ENCODE results near the gene DPYD.
A peak's percentile ranks its signal among the peaks of the same experiment; 100 is the strongest.

DPYD gene

DNA sequence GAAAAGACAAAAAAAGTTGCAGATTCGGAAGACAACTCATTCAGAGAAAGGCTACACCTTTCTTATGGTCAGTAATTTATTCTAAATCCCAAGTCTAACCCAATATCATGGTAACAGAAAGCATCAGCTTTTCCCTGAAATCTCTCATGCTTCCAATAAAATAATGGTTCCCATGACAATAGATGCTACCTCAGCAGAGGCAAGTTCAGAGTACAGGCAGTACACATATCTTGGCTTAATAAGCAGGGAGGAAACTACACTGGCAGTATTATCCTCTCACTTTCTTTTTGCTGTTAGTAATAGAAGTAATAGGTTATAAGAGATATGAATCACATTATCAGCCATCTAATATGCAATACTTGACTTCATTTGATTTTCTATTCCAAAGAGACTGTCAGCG is 137.1 kb downstream of the DPYD start:
- DNase-seq (ENCODE audit: low spot score): no peak

DNA sequence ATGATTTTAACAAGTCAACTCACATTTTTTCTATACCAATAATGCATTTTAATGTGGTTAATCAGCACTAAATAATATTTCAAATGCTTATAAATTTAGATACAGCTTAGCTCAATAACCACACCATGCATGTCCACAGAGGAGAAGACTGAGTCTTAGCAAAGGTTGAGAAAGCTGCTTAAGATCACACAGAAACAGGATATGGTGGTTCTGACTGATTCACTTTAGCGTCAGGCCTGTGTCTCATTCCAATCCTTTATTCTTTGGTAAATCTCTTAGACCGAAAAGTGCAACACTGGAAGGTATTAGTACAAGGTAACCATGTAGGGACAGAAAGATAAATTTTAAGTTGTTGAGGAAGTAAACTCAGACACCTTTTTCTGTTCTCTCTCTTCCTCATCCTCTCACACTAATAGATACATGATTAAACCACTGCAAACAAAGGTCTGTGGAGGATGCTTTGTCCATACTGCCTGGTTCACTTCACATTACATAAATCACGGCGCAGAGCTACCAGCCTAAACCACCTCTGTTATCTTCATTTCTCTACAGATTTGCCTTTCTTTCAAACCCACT is 139.0 kb downstream of the DPYD start:
- no peak for DNase-seq (ENCODE audit: low spot score)

DNA sequence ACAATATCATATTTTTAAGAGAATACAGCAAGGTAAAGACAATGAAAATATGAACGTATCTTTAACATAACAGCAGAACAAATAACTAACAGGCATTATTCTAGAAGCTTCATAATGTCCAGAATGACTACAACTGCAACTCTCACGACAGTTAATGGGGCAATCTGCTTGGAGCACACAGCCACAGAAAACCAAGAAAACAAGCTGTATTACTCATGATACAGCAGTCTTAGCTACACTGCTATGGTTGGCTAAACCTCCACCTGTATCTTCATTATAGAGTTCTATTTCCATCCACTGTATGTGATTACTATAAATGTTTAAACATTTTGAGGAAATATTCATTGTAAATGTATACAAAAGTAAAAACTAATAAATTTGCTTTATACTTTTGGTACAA is 139.9 kb downstream of the DPYD start:
- DNase-seq (ENCODE audit: low spot score): no peak

DNA sequence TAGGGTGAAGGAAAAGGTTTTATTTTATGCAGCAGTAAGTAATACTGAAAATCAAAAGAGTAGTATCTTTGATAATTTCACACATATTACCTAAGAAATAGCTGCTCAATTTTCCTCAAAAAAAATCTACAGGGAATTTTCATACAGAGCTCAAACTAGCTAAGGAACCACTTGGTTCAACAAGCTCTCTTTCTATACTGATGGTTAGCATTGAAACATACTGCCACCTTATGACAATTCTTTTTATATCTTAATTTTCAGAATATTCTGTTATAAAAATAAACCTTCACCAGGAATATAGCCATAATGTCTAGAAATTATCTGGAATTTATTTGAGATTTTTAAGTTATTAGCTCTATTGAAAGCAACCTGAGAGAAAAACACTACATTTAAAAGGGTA is 142.1 kb downstream of the DPYD start:
- no peak for DNase-seq (ENCODE audit: low spot score)

DNA sequence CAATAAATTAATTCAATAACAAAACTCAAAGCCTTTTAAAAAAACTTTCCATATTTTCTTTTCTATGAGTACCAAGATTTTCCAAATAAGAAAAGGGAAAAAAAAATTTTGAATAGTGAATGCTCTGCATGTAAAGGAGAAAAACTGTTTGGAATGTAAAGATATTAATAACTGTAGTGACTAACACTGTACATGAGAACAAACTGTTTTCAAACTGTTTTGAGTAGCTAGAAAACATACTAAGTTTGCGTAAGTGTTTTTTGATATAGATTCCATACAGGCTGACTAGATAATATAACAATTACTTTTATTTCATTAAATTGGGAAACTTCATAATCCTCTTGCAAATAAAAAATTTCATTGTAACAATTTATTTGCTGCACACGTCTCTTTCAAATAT is 150.5 kb downstream of the DPYD start:
- no peak for DNase-seq (ENCODE audit: low spot score)

DNA sequence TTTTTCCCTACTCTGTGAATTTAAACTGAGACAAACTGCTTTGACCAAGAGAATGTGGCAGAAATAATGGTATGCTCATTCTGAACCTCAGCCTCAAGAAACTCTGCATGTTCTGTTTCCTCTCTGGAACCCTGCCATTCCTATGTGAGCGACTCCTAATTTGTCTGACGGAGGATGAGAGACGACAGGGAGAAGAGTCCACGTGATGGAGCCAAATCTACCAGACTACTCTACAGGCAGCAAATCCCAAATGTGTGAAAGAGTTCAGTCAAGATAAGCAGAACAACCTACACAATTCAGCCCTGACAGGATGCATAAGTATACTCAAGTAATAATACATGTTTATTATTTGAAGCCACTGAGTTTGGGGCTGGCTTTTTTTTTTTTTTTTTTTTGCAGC is 153.5 kb downstream of the DPYD start:
- no peak for DNase-seq (ENCODE audit: low spot score)

DNA sequence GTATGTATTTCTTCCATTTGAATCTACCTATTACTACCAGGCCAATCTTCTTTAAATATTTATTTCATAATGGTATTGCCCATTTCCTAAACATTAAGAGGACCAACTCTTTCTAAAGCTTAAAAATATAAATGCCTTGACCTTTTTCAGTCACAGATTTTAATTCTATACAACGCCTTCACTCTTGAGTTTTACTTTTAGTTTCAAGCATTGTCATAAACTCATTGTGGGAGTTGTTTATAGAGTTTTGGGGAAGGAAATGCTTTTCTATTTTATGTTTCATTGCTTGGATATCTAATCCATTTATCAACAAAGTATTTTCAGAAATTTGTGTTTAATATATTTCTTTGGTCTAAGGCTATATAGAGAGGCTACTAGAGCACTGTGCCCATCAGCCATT is 155.8 kb downstream of the DPYD start:
- no peak for DNase-seq (ENCODE audit: low spot score)

DNA sequence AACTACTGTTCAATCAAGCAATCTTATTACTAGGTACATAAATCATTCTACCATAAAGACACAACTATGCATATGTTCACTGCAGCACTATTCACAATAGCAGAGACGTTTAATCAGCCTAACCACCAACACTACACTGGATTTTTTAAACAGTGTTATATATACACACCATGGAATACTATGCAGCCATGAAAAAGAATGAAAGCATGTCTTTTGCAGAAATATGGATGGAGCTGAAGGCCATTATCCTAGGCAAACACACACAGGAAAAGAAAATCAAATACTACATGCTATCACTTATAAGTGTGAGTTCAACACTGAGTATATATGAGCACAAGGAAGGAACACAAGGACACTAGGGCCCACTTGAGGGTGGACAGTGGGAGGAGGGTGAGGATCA is 159.2 kb downstream of the DPYD start:
- no peak for DNase-seq (ENCODE audit: low spot score)

DNA sequence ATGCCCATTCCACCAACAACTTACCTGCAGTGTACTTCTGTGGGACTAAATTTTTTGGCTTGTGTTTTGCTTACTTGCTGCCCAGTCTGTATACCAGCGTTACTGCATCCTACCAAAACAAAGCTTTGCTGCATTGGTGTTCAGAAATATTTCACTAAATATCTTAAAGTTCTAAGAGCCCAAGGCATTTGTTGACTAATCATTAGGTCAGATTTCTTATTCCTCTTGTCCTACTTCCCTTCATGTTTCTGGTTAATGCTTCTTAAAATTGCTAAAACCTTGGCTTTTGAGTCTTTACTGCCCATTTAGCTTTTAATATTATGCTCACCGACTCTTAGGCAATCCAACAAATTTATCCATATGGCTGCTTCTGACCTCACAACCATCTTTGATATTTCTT is 161.8 kb downstream of the DPYD start:
- DNase-seq (ENCODE audit: low spot score): no peak

DNA sequence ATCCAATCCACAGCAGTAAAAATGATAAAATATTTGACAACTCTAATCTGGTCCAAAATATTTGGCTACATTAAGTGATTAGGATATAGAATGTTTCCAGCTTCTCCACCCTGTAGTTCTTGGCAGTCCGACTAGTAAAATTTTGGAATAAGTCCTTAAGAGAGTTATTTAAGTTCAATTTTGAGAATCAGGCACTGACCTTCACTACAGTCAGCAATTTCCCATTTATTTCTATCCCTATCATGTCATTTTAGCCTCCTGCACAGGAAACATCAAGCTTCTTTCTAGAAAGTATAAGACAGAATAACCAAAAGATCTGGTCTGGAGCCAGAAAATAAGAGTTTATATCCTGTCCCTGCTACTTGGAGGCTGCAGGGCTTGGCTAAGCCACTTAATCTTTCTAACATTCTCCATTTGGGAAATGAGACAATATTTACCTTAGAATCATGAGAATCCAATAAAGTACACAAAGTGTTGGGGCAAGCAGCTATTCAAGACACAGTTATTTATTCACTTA is 162.2 kb downstream of the DPYD start:
- no peak for DNase-seq (ENCODE audit: low spot score)

DNA sequence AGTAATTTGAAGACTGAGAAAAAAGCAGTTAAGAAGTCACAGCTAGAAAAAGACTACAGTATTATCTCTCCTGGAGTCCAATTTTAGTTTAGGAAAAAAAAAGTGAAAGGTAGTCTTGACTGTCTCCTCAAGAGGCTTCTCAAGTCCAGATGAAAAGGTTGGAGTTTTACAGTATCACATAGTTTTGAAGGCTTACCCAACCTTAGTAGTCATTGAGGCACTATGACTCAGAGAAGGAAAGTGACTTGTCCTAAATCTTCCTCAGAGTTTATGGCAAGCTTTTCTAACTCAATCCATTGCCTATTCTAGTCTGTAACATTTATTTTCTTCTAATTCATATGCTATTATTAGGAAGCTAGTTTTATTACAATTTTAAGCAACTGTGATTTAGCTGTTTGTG is 174.9 kb downstream of the DPYD start:
- DNase-seq (ENCODE audit: low spot score): no peak

DNA sequence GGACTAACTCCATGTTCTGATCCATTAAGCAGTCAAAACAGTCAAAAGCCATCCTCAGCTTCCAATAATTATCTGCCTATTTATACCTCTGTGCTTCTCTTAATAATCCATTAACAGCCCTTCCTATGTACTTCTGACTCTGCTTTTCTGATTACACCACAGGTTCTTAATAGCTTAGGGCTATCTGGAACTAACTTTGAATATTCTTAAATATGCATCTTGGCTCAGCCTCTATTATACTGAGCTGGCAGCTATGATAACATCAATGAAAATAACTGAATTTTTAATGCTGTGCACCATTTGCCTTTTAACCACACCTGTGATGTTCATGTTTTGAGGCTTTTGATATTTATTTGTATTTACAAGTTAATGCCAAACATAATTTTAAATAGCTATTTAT is 175.9 kb downstream of the DPYD start:
- no peak for DNase-seq (ENCODE audit: low spot score)

DNA sequence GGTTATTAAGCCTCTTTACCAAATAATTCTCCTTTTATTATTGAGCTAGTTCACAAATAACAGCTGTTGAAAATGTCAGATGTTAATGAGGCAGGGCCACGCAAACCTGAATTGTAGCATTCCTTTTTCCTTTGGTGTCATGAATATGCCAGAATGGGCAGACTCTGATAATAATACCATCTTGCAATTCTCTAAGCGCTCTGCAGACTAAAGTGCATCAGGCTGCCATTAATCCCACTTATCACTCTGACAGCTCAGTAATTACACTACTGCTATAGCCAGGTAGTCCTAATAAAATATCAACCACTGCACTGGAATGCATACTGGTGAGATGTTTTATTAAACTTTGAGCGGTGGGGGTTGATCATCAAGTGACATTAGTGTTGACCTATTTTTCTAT is 177.7 kb downstream of the DPYD start:
- no peak for DNase-seq (ENCODE audit: low spot score)

DNA sequence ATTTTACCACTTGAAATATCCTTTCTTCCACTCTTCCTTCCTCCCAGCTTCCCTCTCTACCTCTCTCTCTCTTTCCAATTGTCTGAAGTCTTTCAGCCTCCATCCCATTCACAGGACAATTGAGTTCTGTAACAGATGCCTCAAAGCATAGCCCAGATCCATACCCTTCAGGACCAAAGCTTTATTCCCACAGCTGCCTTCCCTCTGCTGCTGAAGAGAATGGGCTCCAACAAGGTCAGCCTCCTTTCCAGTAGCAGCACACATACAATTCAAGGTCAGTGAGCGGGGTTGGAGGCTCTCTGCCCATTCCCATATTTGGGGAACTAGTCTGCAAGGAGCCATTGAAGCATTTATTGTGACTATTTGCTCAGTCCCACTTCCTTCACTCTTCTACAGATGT is 179.9 kb downstream of the DPYD start:
- DNase-seq (ENCODE audit: low spot score): no peak

DNA sequence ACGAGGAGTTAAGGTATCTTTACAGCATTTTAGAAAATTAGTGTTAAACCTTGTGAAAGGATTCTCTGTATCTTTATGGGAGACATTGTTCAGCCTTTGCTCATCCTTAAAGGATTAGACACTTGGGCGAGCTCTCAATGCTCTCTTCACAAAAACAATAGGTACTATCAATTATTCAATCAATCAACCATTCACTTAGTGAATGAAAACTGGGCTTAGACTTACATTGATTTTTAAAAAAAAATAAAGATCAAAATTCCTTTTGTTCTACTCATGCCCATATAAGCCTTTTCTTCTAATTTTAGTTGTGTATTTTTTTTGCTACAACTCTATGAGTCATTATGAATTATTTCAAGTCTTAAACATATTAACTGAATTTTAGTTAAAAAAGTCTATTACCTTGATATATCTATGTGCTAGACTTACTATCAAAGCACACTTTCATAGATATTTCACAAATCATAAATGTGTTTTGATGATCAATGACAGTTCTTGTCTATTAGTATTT is 181.2 kb downstream of the DPYD start:
- no peak for DNase-seq (ENCODE audit: low spot score)

DNA sequence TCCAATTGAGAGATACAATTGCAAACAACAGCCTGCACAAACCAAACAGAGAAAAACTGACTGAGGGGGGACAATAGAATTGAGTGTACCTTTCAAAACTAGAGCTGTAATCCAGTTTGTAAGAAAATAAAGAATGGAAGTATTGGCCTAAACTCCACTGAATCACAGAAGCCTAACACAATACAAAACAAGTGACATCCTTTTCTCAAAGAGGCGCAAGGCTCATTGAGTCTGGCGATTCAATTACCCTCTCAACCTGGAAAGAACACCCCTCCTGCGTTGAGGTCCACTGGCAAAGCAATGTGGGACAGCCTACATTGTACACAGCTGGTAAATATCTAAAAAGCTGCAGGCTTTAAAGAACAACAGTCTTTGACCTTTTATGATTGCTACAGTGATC is 182.6 kb downstream of the DPYD start:
- no peak for DNase-seq (ENCODE audit: low spot score)

DNA sequence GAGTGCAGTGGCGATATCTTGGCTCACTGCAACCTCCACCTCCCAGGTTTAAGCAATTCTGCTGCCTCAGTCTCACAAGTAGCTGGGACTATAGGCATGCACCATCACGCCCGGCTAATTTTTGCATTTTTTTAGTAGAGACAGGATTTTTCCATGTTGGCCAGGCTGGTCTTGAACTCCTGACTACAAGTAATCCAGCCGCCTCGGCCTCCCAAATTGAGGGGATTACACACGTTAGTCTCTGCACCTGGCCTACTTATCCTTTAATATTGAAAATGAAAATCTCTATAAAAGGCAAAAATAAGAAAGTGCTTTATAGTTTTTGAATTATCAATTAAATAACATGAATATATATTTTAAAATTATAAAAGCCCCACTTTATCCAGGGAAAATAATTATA is 190.6 kb downstream of the DPYD start:
- no peak for DNase-seq (ENCODE audit: low spot score)

DNA sequence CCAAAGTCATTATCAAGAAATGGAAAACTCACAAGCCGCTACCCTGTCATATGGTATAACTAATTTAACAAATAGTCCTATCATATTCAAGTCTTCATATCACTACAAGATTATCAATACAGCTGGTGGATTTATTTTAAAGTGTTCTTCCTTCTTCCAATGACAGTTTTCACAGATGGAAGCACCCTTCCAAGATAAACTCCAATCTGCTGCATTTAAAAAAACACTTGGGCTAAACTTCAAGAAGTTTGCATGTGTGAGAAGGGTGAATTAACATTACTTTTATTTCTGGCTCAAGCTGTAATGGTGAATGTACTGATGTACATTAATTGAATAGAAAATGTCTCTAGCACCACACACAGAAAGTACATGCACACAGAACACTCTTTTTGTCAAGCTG is 192.4 kb downstream of the DPYD start:
- no peak for DNase-seq (ENCODE audit: low spot score)

DNA sequence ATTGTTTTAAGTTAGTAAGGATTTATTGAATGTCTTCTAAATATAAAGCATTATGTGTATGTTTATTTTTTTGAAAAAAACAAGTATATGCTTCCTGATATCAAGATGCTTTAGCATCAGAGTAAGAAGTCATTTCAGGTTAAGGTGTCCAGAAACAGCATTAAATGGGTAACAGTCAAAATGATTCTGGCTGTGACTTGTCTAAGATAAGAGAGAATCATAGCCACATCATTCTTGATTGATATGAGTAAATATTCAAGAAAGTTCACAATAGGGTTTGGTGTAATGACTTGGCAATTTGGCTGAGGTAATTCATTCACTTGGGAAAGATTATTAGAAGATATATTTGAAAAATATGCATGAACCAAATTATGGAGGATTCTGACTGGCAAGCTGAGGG is 193.8 kb downstream of the DPYD start:
- DNase-seq (ENCODE audit: low spot score): no peak

DNA sequence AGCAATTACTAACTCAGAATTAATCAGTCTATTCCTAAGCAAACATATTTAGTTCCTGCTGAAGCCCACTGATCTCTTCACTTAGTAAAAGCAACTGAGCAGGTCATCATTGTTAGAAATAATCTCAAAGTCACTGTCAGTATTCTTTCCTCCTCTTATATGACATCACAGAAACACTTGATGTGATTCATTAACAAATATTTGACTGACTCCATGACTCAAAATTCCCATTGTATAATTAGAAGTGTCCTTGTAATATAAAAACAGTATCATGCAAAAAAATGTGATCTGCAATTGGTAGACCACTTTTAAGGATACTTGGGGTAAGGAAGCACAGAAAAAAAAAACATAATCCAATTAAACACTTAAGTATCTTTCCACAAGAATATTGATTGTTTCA is 194.4 kb downstream of the DPYD start:
- no peak for DNase-seq (ENCODE audit: low spot score)

DNA sequence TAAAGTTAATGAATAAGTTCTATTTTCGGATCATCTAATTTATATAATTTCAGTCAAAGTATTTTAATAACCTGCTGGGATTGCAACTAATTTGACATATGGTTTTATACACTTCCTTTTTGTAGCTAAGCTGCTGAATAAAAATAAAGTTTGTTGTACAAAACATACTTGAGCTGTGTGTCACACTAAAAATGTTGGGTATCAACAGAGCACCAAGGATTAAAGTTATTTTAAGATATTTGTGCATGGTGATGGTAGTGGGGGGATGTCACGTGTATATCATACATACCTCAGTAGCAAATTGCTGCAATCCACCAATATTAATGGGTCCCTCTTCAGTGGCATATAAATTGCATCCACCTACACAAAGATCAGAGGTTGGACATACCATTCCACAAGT is 199.6 kb downstream of the DPYD start:
- peak; percentile 2 for DNase-seq (ENCODE audit: low spot score)

DNA sequence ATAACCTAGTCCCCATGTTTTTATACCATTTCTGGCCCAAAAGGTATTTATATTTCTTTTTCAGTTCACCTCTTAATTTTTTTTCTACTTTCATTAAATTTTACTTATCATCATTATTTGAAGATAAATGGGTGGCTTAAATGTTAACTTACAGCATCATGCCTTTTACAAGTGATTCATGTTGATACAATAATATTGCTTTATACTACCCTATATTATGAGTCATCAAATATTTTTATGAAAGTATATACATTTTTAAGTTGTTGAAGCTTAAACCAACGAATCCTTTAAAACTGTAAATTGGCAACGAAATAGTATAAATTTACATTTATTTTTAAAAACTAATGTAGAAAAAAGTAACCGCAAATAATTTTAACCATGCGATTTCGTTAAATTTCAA is 207.9 kb downstream of the DPYD start:
- DNase-seq (ENCODE audit: low spot score): no peak

DNA sequence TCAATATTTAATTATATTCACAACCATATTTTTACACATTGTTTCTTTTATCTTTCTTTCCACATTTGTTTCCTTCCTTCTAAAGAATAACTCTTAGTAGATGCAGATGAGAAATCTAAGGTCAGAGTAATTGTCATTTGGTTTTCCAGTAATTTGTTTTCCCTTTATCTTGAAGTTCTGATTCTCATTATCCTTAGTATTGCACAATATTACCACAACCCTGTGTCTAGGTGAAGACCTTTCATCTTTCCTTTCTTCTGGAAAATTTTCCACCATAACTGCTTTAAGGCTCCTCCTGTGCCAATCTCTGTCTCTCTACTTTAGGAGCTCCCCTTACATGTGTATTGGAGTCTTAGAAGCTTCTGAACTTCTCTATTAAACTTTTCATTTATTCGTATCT is 209.0 kb downstream of the DPYD start:
- DNase-seq (ENCODE audit: low spot score): no peak

DNA sequence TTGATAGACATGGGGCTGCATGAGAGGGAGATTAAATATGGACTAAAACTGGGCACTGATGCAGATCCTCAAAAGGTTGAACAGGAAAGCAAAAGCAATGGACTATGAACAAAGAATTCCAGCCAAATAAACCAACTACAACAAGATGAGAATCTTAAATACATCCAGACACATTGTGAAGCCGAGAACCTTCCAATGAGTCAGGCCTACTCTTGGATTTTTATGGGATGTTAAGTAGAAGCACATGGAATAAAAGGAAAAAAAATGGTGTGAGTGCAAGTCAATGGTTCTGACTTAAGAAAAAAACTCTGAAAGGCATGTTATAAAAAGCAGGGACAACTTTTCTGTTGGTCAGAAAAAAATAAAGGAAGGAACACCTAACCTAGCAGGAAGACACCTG is 227.2 kb downstream of the DPYD start:
- no peak for DNase-seq (ENCODE audit: low spot score)

DNA sequence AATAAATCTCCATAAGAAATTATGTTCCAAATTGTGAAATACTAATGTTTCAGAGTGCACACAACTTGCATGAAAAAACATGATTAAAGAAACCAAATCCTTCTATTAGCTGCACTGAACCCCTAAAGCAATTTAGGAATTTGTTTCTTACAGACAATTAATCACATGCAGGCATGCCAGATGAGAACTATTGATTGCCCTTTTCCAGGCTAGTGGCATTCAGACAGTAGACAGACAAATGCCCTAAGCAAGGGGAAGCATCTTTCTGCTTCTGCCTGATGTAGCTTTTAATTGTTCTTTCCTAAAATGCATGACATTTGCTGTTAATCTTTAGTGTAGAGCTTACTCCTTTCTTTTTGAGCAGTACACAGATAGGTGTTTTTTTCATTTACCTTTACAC is 229.5 kb downstream of the DPYD start:
- DNase-seq (ENCODE audit: low spot score): no peak

Data from hepatic stellate cell (primary cell).